Esophagus muscularis mucosa (tissue), 4 donors: ENCODE data around the gene DIAPH3. TPM values are rescaled to one million over a fixed set of nuclear protein-coding genes. Genes with fewer than 3 reads are reported as not detected.

ENCODE experiments used
- DNase-seq: peaks from one replicate; pipeline ENCODE4 v3.0.0-alpha.2; 2017; ENCODE audit errors: extremely low spot score
- H3K27ac ChIP-seq, 4 donors: fragments of 200-600 bp; sonication (generic); replicated peaks in 1 of 4; 1 replicate in 3 of 4; 2 replicates in 1 of 4; pipeline ENCODE4 v1.5.1; 2016 to 2019; ENCODE audit warnings: mild to moderate bottlenecking in 1 of 4
- H3K27me3 ChIP-seq, 4 donors: fragments of 200-600 bp; sonication (generic); one replicate each; pipeline versions ENCODE4 v1.5.1 to v1.6.0; 2016 to 2019
- H3K36me3 ChIP-seq, 4 donors: fragments of 200-600 bp; sonication (generic); one replicate each; pipeline ENCODE4 v1.5.1; 2016 to 2019
- H3K4me1 ChIP-seq, 4 donors: fragments of 200-600 bp; sonication (generic); one replicate each; pipeline ENCODE4 v1.5.1; 2016 to 2019
- H3K4me3 ChIP-seq, 4 donors: fragments of 200-600 bp; sonication (generic); 1 replicate in 2 of 4; 2 replicates in 2 of 4; pipeline ENCODE4 v1.5.1; 2016 to 2019; ENCODE audit warnings: mild to moderate bottlenecking in 4 of 4, moderate library complexity in 1 of 4
- H3K9me3 ChIP-seq, 4 donors: fragments of 200-600 bp; sonication (generic); 1 replicate in 3 of 4; 2 replicates in 1 of 4; pipeline ENCODE4 v1.5.1; 2016 to 2019
- EP300 ChIP-seq: sonication (generic); formaldehyde crosslinking; IDR thresholded peaks from one replicate; pipeline ENCODE4 v1.6.1; 2017; ENCODE audit warnings: antibody characterized with exemption
- POLR2A ChIP-seq: fragments of 450-650 bp; IDR thresholded peaks from one replicate; pipeline ENCODE4 v1.6.1; 2017; ENCODE audit warnings: antibody characterized with exemption, moderate library complexity, mild to moderate bottlenecking, low read depth
- POLR2AphosphoS5 ChIP-seq, 2 donors: sonication (generic); formaldehyde crosslinking; IDR thresholded peaks; one replicate each; pipeline ENCODE4 v1.6.1; 2017; ENCODE audit warnings: antibody characterized with exemption in 2 of 2
- WGBS: methylation state at CpG from one replicate; pipeline ENCODE4 v1.1.5; 2018; 5-methylcytosine and 5-hydroxymethylcytosine counted together
- intact Hi-C: fragments of 100-400 bp; cut with DNase I; formaldehyde crosslinking; loops from one replicate; pipeline ENCODE4 v1.15.1; 2023
- total RNA-seq, 4 donors: library from RNA; depleted of rRNA; stranded (reverse); fragments of >200 nt; gene quantifications; one replicate each; pipeline versions ENCODE4 v1.1.0 to v1.2.1, GENCODE V29; 2016
- TF ChIP-seq, protein P1 (sequence below), 3 experiments: fragments of 200-600 bp in 2 of 3; fragments of 450-650 bp in 1 of 3; sonication (generic) in 2 of 3; IDR thresholded peaks; one replicate each; pipeline ENCODE4 v1.5.1; 2017 to 2019; ENCODE audit warnings: antibody characterized with exemption in 3 of 3, mild to moderate bottlenecking in 2 of 3, moderate library complexity in 1 of 3

DIAPH3 gene
- total RNA-seq, 4 donors from 2014 or later: under 0.01 to 1.0 (median 0.41) TPM

DNA sequence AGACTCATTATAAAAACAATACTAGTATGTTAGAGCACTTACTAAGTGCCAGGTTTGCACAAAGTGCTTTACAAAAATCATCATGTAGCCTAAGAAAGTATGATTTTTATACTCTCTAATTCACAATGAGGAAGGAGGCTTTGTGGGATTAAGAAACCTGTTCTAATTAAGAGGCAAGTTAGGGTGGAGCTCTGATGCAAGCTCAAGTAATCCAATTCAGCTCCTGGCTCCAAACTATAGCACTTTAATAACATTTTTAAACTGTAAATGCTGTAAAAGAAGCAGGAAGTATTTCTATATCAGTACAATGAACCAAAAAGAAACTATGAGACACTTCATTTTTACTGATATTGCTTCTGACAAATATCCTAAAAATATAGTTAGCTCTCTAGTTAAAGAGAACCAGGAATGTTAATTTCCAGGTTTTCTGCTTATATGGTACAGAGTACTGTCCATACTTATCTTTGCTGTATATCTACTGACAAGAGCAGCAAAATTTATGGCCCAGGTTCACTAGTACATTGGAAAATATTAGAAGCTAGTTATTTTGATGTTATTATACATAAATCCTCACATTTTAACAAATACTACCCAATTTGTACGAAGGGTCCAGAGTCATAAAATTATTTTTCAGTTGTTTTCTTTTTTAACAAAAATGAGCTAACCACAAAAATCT, 482.0 kb downstream of the DIAPH3 start:
- no peaks in the 10 kb centered on the region for H3K27me3 ChIP-seq
- H3K4me3 ChIP-seq: no peak overlapping the region
- no peaks in the 10 kb centered on the region for H3K36me3 ChIP-seq
- H3K27ac ChIP-seq: no peak overlapping the region
- H3K9me3 ChIP-seq: no peaks in the 10 kb centered on the region
- DNase-seq: no peak
- H3K4me1 ChIP-seq: peaks cover 6 to 26% (median 9%) of the 10 kb centered on the region in 4 donors
- no peak for TF ChIP-seq EP300
- no peak for TF ChIP-seq POLR2AphosphoS5 (IDR thresholded peaks at IDR 0.05)
- TF ChIP-seq POLR2A: no peak
- TF ChIP-seq, protein P1, sequence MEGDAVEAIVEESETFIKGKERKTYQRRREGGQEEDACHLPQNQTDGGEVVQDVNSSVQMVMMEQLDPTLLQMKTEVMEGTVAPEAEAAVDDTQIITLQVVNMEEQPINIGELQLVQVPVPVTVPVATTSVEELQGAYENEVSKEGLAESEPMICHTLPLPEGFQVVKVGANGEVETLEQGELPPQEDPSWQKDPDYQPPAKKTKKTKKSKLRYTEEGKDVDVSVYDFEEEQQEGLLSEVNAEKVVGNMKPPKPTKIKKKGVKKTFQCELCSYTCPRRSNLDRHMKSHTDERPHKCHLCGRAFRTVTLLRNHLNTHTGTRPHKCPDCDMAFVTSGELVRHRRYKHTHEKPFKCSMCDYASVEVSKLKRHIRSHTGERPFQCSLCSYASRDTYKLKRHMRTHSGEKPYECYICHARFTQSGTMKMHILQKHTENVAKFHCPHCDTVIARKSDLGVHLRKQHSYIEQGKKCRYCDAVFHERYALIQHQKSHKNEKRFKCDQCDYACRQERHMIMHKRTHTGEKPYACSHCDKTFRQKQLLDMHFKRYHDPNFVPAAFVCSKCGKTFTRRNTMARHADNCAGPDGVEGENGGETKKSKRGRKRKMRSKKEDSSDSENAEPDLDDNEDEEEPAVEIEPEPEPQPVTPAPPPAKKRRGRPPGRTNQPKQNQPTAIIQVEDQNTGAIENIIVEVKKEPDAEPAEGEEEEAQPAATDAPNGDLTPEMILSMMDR (IDR thresholded peaks at IDR 0.05): no peak
- intact Hi-C loops: loop anchor here (5.0 kb wide), 1 partner anchor 91 kb away; no protein-coding TSS in a partner anchor
- 100% methylated on average over 1 of the region's 1 CpG for WGBS

DNA sequence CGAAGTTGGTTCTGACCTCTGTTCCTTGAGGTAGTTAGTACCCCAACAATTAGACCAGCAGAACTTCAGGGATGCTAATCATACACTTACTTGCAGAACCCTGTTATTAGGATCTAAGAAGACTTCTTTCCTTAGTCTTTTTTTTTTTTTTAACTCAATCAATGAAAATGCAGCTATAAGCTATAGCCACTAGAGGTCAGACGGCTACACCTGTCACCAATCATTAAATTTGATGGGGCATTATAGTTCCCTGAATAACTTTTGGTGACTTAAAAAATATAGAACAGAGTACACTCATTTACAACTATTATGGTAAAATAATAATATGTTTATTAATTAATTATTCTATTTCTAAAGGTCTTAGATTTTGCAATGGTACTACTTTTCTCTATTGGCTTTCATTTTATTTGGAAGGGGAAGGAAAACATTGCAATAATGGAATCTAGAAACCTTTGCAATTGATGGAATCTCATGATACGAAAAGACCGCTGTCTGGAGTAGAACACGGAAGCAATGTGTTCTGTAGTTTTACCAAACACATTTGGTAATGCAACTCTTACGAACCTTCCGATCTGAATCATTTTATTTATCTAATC, 483.2 kb downstream of the DIAPH3 start:
- Histone ChIP-seq H3K27me3 (no peaks in the 10 kb centered on the region), H3K4me3 (no peak overlapping the region), H3K4me1 (peaks cover 6 to 26% (median 9%) of the 10 kb centered on the region in 4 donors), H3K9me3 (no peaks in the 10 kb centered on the region), H3K27ac (no peak overlapping the region), H3K36me3 (no peaks in the 10 kb centered on the region)
- intact Hi-C loops: loop anchor here (5.0 kb wide), 1 partner anchor 92 kb away; no protein-coding TSS in a partner anchor
- TF ChIP-seq, protein P1 (IDR thresholded peaks at IDR 0.05): peak; percentile 44 to 62 (median 59)
- TF ChIP-seq POLR2A: no peak
- DNase-seq: no peak
- 85% methylated on average over 7 of the region's 7 CpGs for WGBS

DNA sequence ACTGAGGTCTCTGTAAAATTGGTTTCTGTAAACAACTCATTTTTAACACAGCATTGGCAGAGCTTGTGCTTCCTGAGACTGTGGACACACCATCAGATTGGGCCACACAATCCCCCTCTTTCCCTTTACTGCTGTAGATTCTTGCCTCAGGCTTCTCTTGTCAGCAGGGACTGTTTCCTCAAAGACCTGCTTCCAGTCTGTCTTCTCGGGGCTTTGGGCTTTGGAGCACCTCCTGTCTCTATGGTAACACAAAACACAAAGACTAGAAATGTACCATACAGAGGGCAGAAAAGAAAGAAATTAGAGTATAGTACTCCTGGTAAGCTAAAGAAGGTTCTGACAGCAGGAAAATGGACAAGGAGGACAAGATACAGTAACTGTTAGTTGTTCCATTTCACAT, 484.5 kb downstream of the DIAPH3 start:
- H3K27me3 ChIP-seq: no peaks in the 10 kb centered on the region
- H3K36me3 ChIP-seq: no peaks in the 10 kb centered on the region
- TF ChIP-seq, protein P1 (IDR thresholded peaks at IDR 0.05): no peak
- intact Hi-C loops: loop anchor here (2.0 kb wide), 1 partner anchor 288 kb away; no protein-coding TSS in a partner anchor
- DNase-seq: no peak
- H3K4me1 ChIP-seq: peaks cover 6 to 22% (median 9%) of the 10 kb centered on the region in 4 donors
- WGBS: 20% methylated on average over 1 of the region's 1 CpG
- H3K4me3 ChIP-seq: no peak overlapping the region
- H3K9me3 ChIP-seq: no peaks in the 10 kb centered on the region
- H3K27ac ChIP-seq: no peak overlapping the region

DNA sequence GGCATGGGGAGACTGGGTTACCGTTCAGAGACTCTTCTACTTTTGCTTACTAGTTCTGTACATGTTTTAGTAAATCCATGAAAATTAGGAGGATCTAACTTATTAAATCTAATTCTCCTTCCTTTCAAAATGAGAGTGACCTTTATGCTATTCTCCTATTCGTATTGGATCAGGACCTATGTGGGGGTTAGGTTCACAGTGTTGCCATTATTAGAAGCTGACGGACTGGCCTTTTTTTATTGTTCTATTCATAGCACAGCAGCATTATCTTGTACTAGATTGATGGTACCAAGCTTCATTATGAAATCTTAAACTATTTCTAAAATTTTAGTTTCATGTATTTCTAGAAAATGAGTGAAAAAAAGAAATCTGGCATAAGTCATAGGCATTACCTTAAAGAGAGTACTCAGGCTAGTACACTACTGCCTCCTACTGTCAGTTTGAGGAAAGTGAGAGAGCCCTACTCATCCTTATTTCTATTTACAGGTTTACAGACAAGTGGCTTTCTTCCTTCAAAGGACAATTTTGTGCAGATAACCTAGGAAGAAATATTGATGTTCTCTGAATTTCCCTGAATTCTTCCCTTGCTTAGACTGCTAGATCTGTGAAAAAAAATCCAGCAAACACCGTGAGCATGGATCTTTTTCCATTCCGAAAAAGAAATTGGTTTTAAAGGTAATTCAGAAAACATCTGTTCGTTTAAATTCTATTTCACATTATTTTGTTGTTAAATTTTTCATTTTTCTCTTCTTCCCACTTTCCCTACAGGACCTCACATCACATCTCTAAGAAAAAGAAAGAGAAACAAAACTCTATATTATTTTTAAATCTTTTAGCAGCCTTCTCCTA, 485.5 kb downstream of the DIAPH3 start:
- DNase-seq: no peak
- WGBS: 78% methylated on average over 6 of the region's 6 CpGs
- H3K36me3 ChIP-seq: no peaks in the 10 kb centered on the region
- H3K9me3 ChIP-seq: no peaks in the 10 kb centered on the region
- H3K27ac ChIP-seq: no peak overlapping the region
- peaks cover 6 to 18% (median 9%) of the 10 kb centered on the region in 4 donors for H3K4me1 ChIP-seq
- no peaks in the 10 kb centered on the region for H3K27me3 ChIP-seq
- no peak for TF ChIP-seq EP300
- TF ChIP-seq, protein P1 (IDR thresholded peaks at IDR 0.05): peak; percentile 68 to 88 (median 76)
- no peak overlapping the region for H3K4me3 ChIP-seq
- intact Hi-C loops: loop anchor here (2.0 kb wide), 1 partner anchor 287 kb away; no protein-coding TSS in a partner anchor
